Epithelial cell of prostate (primary cell): ENCODE measurements around the gene ZNF20.
"Not testable (repeated sequence)": the region's sequence is repeated elsewhere in the genome, so short reads cannot be mapped to it uniquely, and the experiment has no call there.

Source experiments
- DNase-seq: peaks from one replicate; pipeline ENCODE4 v3.0.0-alpha.2; 2011; ENCODE audit warnings: low read depth, low spot score
- H3K27ac ChIP-seq: fragments of 450-650 bp; 2 replicates; pipeline ENCODE4 v1.5.1; 2017; ENCODE audit warnings: mild to moderate bottlenecking

ZNF20 gene

GRCh38 chr19:12117201-12117970, 22.8 kb downstream of the ZNF20 start:
- no peak overlapping the region for H3K27ac ChIP-seq
- DNase-seq: no peak

DNA sequence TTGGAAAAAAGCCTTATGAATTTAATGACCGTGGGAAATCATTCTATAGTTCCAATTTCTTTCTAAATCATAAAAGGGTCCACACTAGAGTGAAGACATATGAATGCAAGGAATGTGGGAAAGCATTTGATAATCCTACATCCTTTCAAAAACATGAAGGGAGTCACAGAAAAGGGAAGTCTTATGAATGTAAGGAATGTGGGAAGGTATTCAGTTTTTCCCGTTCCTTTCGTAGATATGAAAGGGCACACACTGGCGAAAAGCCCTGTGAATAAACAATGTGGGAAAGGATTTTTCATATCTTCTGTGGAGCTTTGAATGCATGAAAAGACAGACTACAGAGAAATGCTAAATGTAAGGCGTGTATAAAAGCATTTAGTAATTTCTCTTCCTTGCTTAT, 27.0 kb downstream of the ZNF20 start:
- no peak for DNase-seq
- H3K27ac ChIP-seq: no peak overlapping the region

DNA sequence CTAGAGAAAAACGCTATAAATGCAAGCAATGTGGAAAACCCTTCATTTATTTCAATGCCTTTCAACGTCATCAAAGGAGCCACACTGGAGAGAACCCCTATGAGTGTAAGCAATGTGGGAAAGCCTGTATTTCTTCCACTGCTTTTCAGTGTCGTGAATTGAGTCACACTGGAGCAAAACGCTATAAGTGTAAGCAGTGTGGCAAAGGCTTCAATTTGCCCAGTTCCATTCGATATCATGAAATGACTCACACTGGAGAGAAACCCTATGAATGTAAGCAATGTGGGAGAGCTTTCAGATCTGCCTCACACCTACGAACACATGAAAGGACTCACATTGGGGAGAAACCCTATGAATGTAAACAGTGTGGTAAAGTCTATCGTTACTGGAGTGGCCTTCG, 27.4 kb downstream of the ZNF20 start:
- no peak for DNase-seq
- no peak overlapping the region for H3K27ac ChIP-seq

DNA sequence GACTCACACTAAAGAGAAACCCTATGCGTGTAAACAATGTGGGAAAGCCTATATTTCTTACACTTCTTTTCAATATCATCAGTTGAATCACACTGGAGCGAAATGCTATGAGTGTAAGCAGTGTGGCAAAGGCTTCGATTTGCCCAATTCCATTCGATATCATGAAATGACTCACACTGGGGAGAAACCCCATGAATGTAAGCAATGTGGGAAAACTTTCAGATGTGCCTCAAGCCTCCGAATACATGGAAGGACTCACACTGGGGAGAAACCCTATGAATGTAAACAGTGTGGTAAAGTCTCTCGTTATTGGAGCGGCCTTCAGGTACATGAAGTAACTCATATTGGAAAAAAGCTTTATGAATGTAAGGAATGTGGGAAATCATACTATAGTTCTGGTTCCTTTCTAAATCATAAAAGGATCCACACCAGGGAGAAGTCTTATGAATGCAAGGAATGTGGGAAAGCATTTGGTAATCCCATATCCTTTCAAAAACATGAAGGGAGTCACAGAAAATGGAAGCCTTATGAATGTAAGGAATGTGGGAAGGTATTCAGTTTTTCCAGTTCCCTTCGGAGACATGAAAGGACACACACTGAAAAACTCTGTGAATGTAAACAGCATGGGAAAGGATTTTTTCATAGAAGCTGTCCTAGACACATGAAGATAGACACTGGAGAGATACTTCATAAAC, 28.1 kb downstream of the ZNF20 start:
- no peak overlapping the region for H3K27ac ChIP-seq
- no peak for DNase-seq

DNA sequence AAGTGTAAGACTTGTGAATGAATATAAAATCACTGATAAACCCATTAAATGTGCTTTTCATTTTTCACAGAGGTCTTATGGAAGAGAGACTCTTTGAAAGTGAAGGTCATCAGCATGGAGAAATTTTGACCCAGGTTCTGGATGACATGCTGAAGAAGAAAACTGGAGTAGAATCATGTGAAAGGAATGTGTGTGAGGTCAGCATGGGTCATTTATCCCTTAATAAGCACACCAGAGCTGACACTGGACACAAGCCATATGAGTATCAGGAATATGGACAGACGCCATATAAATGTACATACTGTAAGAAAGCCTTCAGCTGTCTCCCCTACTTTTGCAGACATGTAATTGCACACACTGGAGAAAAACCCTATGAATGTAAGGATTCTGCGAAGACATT, 29.0 kb downstream of the ZNF20 start:
- H3K27ac ChIP-seq: no peak overlapping the region
- DNase-seq: no peak

DNA sequence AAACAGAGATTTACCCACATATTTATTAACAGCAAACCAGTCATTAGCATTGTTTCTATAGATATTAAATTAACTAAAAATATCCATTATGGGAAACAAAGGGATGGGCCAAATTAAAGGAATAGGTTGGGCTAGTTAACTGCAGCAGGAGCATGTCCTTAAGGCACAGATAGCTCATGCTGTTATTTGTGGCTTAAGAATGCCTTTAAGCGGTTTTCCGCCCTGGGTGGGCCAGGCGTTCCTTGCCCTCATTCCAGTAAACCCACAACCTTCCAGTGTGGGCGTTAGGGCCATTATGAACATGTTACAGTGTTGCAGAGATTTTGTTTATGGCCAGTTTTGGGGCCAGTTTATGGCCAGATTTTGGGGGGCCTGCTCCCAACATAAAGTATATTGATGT, 36.2 kb downstream of the ZNF20 start:
- not testable (repeated sequence) for DNase-seq

GRCh38 chr19:12098040-12098439, 42.1 kb downstream of the ZNF20 start:
- no peak for DNase-seq
- H3K27ac ChIP-seq: no peak overlapping the region

More for the DNA sequence above, 36.2 kb downstream of the ZNF20 start:
- not testable (repeated sequence) for H3K27ac ChIP-seq

GRCh38 chr19:12095111-12095790, 44.9 kb downstream of the ZNF20 start:
- no peak for DNase-seq
- no peak overlapping the region for H3K27ac ChIP-seq

DNA sequence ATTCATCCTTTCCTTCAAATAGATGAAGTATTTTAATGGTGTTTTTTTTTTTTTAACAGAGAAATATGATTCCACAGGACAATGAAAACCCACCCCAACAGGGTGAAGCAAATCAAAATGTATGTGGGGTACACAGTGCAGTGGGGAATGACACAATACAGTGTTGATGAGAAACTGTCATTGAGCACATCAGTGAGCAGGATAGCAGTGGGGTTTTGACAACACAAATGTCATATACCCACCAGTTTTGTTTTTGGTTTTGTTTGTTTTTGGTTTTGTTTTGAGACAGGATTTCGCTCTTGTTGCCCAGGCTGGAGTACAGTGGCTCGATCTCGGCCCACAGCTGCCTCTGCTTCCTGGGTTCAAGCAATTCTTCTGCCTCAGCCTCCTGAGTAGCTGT, 46.4 kb downstream of the ZNF20 start:
- no peak for DNase-seq
- no peak overlapping the region for H3K27ac ChIP-seq

- DNase-seq: no peak
- no peak overlapping the region for H3K27ac ChIP-seq
Measured at GRCh38 chr19:12092956-12093355, 47.2 kb downstream of the ZNF20 start.

GRCh38 chr19:12092065-12092867, 47.9 kb downstream of the ZNF20 start:
- no peak overlapping the region for H3K27ac ChIP-seq
- DNase-seq: no peak

GRCh38 chr19:12090807-12091206, 49.3 kb downstream of the ZNF20 start:
- H3K27ac ChIP-seq: no peak overlapping the region
- DNase-seq: no peak

- DNase-seq: no peak
- H3K27ac ChIP-seq: no peak overlapping the region
Measured at GRCh38 chr19:12085074-12085818, 54.9 kb downstream of the ZNF20 start.

DNA sequence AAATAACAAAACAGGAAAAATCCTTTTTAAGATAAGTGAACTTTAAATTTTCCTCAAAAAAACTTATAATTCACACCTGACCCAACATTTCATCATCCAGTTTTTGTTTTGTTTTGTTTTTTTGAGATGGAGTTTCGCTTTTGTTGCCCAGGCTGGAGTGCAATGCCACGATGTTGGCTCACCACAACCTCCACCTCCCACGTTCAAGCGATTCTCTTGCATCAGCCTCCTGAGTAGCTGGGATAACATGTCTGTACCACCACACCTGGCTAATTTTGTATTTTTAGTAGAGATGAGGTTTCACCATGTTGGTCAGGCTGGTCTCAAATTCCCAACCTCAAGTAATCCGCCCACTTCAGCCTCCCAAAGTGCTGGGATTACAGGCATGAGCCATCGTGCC, 56.8 kb downstream of the ZNF20 start:
- DNase-seq: not testable (repeated sequence)

More for the DNA sequence above, 56.8 kb downstream of the ZNF20 start:
- not testable (repeated sequence) for H3K27ac ChIP-seq
